Thyroid gland (tissue), 4 donors: ENCODE data around the gene PRLR.

Source experiments
- POLR2A ChIP-seq, 2 donors: fragments of 450-650 bp; IDR thresholded peaks; one replicate each; pipeline ENCODE4 v1.6.1; 2017; ENCODE audit warnings: antibody characterized with exemption in 2 of 2, mild to moderate bottlenecking in 2 of 2, moderate library complexity in 1 of 2
- TF ChIP-seq, protein P1 (sequence below), 6 experiments: fragments of 200-600 bp in 3 of 6; fragments of 450-650 bp in 3 of 6; sonication (generic) in 3 of 6; IDR thresholded peaks; one replicate each; pipeline ENCODE4 v1.5.1; 2016 to 2019; ENCODE audit warnings: antibody characterized with exemption in 6 of 6, mild to moderate bottlenecking in 2 of 6, inconsistent platforms in 1 of 6, moderate library complexity in 1 of 6

GRCh38 chr5:35253582-35253981 is 23.3 kb upstream of the PRLR start:
- TF ChIP-seq, protein P1, sequence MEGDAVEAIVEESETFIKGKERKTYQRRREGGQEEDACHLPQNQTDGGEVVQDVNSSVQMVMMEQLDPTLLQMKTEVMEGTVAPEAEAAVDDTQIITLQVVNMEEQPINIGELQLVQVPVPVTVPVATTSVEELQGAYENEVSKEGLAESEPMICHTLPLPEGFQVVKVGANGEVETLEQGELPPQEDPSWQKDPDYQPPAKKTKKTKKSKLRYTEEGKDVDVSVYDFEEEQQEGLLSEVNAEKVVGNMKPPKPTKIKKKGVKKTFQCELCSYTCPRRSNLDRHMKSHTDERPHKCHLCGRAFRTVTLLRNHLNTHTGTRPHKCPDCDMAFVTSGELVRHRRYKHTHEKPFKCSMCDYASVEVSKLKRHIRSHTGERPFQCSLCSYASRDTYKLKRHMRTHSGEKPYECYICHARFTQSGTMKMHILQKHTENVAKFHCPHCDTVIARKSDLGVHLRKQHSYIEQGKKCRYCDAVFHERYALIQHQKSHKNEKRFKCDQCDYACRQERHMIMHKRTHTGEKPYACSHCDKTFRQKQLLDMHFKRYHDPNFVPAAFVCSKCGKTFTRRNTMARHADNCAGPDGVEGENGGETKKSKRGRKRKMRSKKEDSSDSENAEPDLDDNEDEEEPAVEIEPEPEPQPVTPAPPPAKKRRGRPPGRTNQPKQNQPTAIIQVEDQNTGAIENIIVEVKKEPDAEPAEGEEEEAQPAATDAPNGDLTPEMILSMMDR (IDR thresholded peaks at IDR 0.05), result no peak
- TF ChIP-seq POLR2A (IDR thresholded peaks at IDR 0.05), result no peak
